HCT116 (cell line): ENCODE data around the gene CACNA1C.

Experiments used
- CEBPB ChIP-seq: IDR thresholded peaks from 2 replicates; pipeline ENCODE4 v1.6.1; 2012; ENCODE audit warnings: low read depth
- EGR1 ChIP-seq: IDR thresholded peaks from 2 replicates; pipeline ENCODE4 v1.6.1; 2012; ENCODE audit warnings: low read depth
- EZH2 ChIP-seq: fragments of 200-600 bp; sonication (generic); IDR thresholded peaks from 2 replicates; pipeline ENCODE4 v1.6.1; 2017; ENCODE audit warnings: antibody characterized with exemption, mixed run types
- RAD21 ChIP-seq: IDR thresholded peaks from 2 replicates; pipeline ENCODE4 v1.6.1; 2012; ENCODE audit warnings: low read depth, mild to moderate bottlenecking
- TF ChIP-seq, protein P1 (sequence below), 3 experiments: fragments of 200-600 bp in 1 of 3; sonication (generic) in 1 of 3; IDR thresholded peaks in 2 of 3; conservative IDR thresholded peaks in 1 of 3; 2 replicates each; pipeline ENCODE4 v1.5.1; 2012 to 2017; ENCODE audit warnings: low read depth in 2 of 3, low read length in 2 of 3, antibody characterized with exemption in 1 of 3, borderline replicate concordance in 1 of 3, control low read depth in 1 of 3, mild to moderate bottlenecking in 1 of 3, mixed read lengths in 1 of 3, mixed run types in 1 of 3, moderate library complexity in 1 of 3; ENCODE audit not compliant: insufficient read depth in 1 of 3

DNA sequence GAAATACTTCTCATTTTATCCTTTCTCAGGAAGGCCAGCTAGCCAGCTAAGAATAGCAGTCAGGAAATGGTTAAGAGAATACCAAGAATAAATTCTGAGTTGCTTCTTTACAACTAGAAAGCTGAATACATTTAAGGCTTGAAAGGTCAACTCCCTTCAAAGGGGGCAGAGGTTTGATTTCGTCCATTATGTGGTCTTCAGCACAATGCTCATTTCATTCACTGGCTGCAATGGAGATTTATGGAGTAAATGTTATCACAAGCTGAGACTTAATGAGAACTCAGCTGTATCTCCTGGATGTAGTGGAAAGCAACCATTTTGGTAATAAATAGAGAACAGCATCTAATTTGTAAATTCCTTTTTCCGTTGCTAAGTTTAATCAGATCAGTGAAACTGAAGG is 477.0 kb downstream of the CACNA1C start:
- no peak for TF ChIP-seq CEBPB
- no peak for TF ChIP-seq EZH2
- TF ChIP-seq, protein P1, sequence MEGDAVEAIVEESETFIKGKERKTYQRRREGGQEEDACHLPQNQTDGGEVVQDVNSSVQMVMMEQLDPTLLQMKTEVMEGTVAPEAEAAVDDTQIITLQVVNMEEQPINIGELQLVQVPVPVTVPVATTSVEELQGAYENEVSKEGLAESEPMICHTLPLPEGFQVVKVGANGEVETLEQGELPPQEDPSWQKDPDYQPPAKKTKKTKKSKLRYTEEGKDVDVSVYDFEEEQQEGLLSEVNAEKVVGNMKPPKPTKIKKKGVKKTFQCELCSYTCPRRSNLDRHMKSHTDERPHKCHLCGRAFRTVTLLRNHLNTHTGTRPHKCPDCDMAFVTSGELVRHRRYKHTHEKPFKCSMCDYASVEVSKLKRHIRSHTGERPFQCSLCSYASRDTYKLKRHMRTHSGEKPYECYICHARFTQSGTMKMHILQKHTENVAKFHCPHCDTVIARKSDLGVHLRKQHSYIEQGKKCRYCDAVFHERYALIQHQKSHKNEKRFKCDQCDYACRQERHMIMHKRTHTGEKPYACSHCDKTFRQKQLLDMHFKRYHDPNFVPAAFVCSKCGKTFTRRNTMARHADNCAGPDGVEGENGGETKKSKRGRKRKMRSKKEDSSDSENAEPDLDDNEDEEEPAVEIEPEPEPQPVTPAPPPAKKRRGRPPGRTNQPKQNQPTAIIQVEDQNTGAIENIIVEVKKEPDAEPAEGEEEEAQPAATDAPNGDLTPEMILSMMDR (IDR thresholded peaks at IDR 0.05 in 2 of 3, conservative IDR thresholded peaks at IDR 0.05 in 1 of 3; ENCODE audit: borderline replicate concordance in 1 of 3, insufficient read depth in 1 of 3, low read depth in 2 of 3, low read length in 2 of 3): no peak
- no peak for TF ChIP-seq EGR1
- TF ChIP-seq RAD21: no peak
